Parathyroid adenoma (tissue), 2 donors: ENCODE results near the gene SLC22A14.

Experiments used
- H2AFZ ChIP-seq: fragments of 300-600 bp; sonication (generic); one replicate; pipeline ENCODE4 v1.7.0; 2017; ENCODE audit warnings: antibody characterized with exemption, mild to moderate bottlenecking
- H3K27ac ChIP-seq: fragments of 300-600 bp; sonication (generic); one replicate; pipeline ENCODE4 v1.7.0; 2017
- H3K27me3 ChIP-seq: fragments of 300-600 bp; sonication (generic); one replicate; pipeline ENCODE4 v1.7.0; 2017; ENCODE audit warnings: low read length; ENCODE audit not compliant: control insufficient read depth, insufficient read depth
- H3K36me3 ChIP-seq: fragments of 300-600 bp; sonication (generic); one replicate; pipeline ENCODE4 v1.7.0; 2017; ENCODE audit warnings: low read length; ENCODE audit not compliant: control insufficient read depth, insufficient read depth
- H3K4me1 ChIP-seq: fragments of 300-600 bp; sonication (generic); one replicate; pipeline ENCODE4 v1.7.0; 2017; ENCODE audit warnings: control low read depth
- H3K4me2 ChIP-seq: fragments of 300-600 bp; sonication (generic); one replicate; pipeline ENCODE4 v1.7.0; 2017; ENCODE audit warnings: low read length
- H3K4me3 ChIP-seq: fragments of 300-600 bp; sonication (generic); one replicate; pipeline ENCODE4 v1.7.0; 2017; ENCODE audit warnings: low read depth, low read length
- H3K79me2 ChIP-seq: fragments of 300-600 bp; sonication (generic); one replicate; pipeline ENCODE4 v1.7.0; 2017; ENCODE audit warnings: control low read depth
- H3K9ac ChIP-seq: fragments of 300-600 bp; sonication (generic); one replicate; pipeline ENCODE4 v1.7.0; 2017; ENCODE audit warnings: mild to moderate bottlenecking
- H3K9me3 ChIP-seq: fragments of 300-600 bp; sonication (generic); one replicate; pipeline ENCODE4 v1.7.0; 2017; ENCODE audit warnings: low read length; ENCODE audit not compliant: control insufficient read depth
- TF ChIP-seq, protein P1 (sequence below): fragments of 300-600 bp; sonication (generic); IDR thresholded peaks from one replicate; pipeline ENCODE4 v1.7.0; 2017; ENCODE audit warnings: antibody characterized with exemption, mild to moderate bottlenecking
- donor health status: primary hyperparathyroidism.

Gene SLC22A14

DNA sequence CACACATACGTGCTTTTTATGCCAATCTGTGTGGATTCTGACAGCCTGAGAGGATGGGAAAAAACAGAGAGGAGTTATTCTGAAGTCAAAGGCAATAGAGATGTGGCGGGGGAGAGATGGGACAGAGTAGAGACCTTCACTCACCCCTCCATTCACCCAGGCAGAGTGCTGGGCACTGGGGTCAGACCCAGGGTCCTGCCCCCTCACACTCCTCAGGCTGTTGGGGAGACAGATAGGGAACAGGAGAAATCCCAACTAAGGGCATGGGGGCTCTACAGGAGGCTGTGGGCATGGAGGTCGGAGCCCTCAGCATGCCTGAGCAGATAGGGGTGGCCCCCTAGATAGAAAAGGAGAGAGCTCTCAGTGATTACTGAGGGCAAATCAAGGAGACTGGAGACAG lies 30.3 kb downstream of the SLC22A14 start:
- Histone ChIP-seq H3K27me3 (no peaks in the 10 kb centered on the region), H3K4me1 (no peaks in the 10 kb centered on the region), H3K79me2 (no peaks in the 10 kb centered on the region), H3K27ac (no peak overlapping the region), H3K4me3 (no peak overlapping the region), H3K9ac (no peak overlapping the region), H3K4me2 (no peak overlapping the region), H3K36me3 (no peaks in the 10 kb centered on the region), H3K9me3 (no peaks in the 10 kb centered on the region), H2AFZ (no peak overlapping the region)
- TF ChIP-seq, protein P1, sequence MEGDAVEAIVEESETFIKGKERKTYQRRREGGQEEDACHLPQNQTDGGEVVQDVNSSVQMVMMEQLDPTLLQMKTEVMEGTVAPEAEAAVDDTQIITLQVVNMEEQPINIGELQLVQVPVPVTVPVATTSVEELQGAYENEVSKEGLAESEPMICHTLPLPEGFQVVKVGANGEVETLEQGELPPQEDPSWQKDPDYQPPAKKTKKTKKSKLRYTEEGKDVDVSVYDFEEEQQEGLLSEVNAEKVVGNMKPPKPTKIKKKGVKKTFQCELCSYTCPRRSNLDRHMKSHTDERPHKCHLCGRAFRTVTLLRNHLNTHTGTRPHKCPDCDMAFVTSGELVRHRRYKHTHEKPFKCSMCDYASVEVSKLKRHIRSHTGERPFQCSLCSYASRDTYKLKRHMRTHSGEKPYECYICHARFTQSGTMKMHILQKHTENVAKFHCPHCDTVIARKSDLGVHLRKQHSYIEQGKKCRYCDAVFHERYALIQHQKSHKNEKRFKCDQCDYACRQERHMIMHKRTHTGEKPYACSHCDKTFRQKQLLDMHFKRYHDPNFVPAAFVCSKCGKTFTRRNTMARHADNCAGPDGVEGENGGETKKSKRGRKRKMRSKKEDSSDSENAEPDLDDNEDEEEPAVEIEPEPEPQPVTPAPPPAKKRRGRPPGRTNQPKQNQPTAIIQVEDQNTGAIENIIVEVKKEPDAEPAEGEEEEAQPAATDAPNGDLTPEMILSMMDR = no peak

DNA sequence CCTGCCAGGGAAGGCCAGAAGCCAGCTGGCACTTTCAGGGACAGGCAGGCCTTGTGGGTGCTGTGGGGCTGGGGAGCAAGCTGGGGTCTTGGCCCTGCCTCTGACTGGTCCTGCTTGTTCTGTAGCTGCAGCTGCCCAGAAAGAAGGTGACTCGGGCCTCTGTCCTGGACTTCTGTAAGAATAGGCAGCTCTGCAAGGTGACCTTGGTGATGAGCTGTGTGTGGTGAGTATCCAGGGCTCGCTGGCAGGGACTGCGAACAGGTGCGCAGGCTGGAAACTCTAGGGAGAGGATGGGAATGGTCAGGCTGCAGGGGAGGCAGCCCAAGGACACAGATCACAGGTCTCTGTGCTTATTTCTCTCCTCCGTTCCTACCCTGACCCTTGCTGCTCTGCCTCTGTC lies 31.2 kb downstream of the SLC22A14 start:
- H3K79me2 ChIP-seq = no peaks in the 10 kb centered on the region
- no peaks in the 10 kb centered on the region for H3K27me3 ChIP-seq

DNA sequence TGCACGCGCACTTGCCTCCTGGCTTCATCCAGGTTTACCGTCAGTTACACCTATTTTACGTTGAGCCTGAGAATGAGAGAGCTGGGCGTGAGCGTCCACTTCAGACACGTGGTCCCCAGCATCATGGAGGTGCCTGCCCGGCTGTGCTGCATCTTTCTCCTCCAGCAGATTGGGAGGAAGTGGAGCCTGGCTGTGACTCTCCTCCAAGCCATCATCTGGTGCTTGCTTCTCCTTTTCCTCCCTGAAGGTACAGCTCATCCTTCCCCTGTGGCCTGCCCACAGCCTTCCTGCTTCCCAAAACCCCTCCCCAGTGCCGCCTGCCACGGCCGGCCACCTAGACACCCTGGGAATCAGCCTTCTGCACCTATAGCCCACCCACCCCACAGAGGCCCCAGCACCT lies 31.6 kb downstream of the SLC22A14 start:
- H3K79me2 ChIP-seq = no peaks in the 10 kb centered on the region
- no peak overlapping the region for H2AFZ ChIP-seq
- TF ChIP-seq, protein P1 = no peak
- H3K27me3 ChIP-seq = no peaks in the 10 kb centered on the region
- H3K27ac ChIP-seq = no peak overlapping the region
- no peaks in the 10 kb centered on the region for H3K4me1 ChIP-seq
- H3K9ac ChIP-seq = no peak overlapping the region
- no peak overlapping the region for H3K4me2 ChIP-seq
- H3K9me3 ChIP-seq = no peaks in the 10 kb centered on the region
- no peak overlapping the region for H3K4me3 ChIP-seq
- no peaks in the 10 kb centered on the region for H3K36me3 ChIP-seq

More for the DNA sequence above, 31.2 kb downstream of the SLC22A14 start:
- H3K9ac ChIP-seq = no peak overlapping the region
- no peak overlapping the region for H3K4me3 ChIP-seq
- H3K9me3 ChIP-seq = no peaks in the 10 kb centered on the region
- no peak overlapping the region for H3K27ac ChIP-seq
- no peaks in the 10 kb centered on the region for H3K4me1 ChIP-seq
- H3K36me3 ChIP-seq = no peaks in the 10 kb centered on the region
- TF ChIP-seq, protein P1 = no peak
- no peak overlapping the region for H2AFZ ChIP-seq
- no peak overlapping the region for H3K4me2 ChIP-seq

DNA sequence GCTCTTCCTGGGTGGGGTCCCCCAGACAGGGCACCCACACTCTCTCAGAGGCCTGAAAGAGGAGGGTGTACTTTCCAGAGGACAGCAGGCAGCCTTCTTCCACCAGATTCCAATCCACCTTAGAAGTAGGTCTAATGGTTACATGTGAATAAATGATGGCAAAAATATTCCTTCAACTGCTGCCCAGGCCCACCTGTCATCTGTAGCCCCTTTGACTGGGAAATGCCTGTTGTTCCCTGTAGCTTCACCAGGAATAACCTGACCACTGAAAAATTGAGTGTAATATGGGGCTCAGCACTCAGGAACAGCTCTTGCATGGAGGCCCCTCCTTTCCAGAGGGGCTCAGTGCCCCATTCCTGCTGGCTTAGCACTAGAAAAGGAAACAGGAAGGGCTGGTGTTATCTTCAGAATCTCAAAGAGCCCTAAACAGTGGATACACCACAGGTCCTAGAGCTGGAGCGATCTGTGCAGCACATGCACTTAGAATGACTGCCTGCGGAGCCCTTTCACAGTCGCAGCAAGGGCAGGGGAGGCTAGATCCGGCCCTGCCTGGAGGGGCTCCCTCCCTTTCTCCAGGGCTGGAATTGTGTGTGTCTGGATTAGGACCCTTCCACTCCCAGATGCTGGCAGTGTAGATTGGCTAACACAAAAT lies 32.1 kb downstream of the SLC22A14 start:
- Histone ChIP-seq H3K4me1 (no peaks in the 10 kb centered on the region), H3K9me3 (no peaks in the 10 kb centered on the region), H3K4me2 (no peak overlapping the region), H3K27ac (no peak overlapping the region), H3K9ac (no peak overlapping the region), H3K36me3 (no peaks in the 10 kb centered on the region), H3K27me3 (no peaks in the 10 kb centered on the region), H3K4me3 (no peak overlapping the region), H2AFZ (no peak overlapping the region), H3K79me2 (no peaks in the 10 kb centered on the region)
- TF ChIP-seq, protein P1 = no peak
